Endometrial microvascular endothelial cells (primary cell): Measurements from ENCODE around the gene RGMA. TPM values are rescaled to one million over a fixed set of nuclear protein-coding genes. Genes with fewer than 3 reads are reported as not detected.

Experiments used
- in situ Hi-C: cut with HindIII; loops from 2 replicates; pipeline ENCODE4 v1.10.0; 2017; ENCODE audit warnings: low sequenced_read_pairs, low pct_unique_long_range_greater_than_20kb; ENCODE audit errors: inconsistent ontology term
- total RNA-seq: library from RNA; depleted of rRNA; stranded (reverse); fragments of >200 nt; gene quantifications from one replicate; pipeline ENCODE4 v1.2.3, GENCODE V29; 2015; ENCODE audit errors: inconsistent ontology term

The RGMA gene
- total RNA-seq, 1 donor from 2014 or later = not detected

DNA sequence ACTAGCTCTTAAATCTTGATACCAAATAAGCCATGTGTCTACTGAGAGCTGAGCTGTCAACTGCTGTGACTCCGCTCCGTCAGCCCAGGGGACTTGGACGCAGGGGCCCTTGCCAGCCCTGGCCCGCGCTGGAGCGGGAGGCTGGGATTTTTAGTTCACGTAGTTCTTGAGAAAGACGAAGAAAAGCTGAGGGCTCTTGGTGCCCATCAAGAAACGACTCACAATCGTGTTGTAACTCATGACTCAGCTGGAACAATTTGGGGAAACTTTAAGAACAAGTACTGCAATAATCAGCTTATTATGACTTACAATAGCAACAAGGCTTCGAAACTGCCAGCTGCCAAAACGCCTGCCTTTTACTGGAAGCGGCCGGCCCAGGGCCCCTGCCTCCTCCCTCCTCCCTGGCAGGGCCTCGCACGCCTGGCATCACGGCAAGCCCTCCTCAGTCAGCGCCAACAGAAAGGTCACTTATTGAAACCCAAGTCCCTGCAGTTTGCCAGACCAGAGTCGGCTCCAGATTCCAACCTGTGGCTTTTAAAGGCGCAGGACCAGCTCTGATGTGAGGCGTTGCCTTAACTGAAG, 60.3 kb downstream of the RGMA start:
- in situ Hi-C loops = no loop called here

DNA sequence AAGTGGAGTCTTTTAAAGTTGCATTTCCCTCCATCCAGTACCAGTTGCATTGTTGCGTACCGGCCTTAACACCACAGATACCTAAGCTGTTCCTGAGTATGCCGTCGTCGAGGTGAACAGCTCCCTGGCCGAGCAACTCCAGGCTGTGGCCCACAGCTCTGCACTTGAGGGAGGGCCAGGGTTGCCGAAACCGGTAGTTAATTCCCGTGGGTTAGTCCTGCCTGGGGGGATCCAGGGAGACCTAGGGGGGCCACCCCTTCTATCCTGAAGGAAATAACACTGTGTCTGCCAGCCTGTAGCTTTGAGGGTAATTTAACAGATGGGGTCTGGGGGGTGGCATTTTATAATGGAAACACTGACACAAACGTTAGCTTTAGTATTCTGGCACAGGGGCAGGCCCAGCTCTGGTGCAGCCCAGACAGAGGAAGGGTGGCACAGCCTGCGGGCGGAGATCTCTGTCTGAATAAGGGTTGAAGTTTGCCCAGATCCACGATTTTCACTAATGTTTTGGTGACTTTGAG, 60.8 kb downstream of the RGMA start:
- in situ Hi-C loops = no loop called here

DNA sequence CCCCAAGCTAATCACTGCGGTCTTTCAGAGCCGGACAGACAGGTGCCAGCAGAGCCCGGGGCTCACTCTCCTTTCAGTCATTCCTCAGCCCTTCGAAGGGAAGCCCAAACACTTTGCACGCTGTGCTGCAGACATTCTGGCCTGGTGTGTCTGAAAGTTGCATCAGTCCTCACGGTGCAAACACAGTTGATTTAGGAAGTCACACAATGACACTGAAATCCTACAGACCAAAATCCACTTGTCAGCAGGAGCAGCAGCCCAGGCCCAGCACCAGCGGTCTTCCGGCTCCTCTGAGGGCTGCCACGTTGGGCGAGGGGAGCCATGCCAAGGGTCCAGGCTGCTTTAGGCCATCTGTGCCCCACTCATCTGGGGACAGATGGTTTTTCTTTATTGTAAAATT, 61.6 kb downstream of the RGMA start:
- in situ Hi-C loops = no loop called here

DNA sequence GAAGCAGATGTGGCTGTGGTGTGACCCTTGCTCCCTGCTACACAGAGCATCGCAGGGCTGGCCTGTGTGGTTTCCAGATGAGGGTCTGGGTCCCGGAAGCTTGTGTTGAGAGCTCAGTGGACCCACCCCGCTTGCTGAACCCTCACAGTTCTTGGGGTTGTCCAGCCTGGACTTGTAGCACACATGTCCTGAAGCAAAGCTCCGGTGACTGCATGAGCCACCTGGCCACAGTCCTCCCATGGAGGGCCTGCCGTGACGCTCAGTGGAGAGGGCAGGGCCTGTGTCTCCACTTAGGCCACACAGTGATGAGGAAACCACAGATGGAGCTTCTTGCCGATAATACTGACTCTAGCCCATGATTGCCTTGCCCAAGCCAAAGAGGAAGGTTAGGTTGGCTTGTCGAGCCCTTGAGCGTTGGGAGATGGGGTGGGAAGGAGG, 62.6 kb downstream of the RGMA start:
- in situ Hi-C loops = no loop called here

DNA sequence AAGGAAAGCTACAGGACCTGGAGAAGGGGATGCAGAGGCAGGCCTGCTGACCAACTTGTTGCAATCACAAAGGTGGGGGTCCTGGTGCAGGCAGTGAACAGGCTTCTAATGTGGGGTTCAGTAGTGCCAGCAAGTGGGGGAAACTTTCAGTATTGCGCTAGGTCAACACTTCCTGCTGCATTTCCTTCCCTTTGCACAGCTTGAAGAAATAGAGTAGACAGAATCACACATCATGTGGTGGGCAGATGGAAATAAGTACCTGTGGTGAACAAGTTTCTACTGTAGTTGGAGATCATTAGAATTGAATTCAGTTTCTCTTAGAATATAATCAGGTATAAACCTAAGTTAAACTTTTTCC, 63.4 kb downstream of the RGMA start:
- in situ Hi-C loops = no loop called here

DNA sequence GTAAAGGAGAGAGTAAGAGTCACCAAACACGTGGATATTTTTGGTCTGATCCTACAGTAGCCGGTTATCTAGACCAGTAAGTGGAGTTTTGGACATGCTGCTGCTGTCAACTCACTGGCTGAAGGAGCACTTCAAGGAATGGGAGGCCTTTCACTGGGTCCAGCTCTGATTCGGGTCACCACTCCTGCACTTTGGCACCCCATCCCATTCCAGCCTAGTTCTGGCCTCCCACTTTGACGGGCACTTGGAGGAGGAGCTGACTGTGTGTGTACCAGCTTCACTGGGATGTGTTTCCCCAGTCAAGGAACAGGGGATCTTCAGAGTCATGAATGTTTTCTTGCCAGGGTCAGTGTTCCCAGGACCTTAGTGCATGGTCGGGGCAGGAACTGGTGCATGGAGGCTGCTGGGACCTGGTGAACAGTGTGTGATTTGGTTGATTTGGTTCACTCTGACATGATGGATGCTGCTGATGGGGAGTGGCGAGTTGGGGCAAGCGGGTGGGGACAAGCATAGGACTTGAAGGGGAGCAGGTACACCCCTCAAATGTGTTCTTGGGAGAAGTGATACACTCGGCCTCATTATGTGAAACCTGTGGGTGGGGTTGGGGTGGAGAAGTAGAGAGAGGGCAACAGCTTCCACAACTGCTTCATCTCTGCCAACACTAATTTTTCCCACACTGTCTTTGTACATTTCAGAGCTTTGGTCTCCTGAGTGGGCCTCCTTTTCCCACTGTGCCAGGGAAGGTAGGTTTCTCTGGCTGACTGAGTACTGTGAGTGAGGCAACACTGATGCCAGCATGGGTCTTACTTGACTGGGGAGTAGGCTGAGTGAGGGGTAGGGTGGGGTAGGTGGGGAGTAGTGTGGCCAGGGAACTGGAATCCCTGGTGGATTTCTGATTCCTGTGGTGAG, 64.0 kb downstream of the RGMA start:
- in situ Hi-C loops = no loop called here

DNA sequence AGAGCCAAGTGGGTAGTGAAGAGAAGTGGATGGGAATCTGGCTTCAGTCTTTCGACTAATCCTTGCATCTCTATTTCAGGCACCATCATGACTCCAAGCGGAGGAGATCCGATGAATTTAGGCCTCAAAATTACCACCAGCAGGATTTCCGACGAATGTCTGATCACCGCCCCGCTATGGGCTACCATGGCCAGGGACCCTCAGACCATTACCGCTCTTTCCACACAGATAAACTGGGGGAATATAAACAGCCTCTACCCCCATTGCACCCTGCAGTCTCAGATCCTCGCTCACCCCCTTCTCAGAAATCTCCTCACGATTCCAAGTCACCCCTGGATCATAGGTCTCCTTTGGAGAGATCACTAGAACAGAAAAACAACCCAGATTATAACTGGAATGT, 64.7 kb downstream of the RGMA start:
- in situ Hi-C loops = no loop called here

DNA sequence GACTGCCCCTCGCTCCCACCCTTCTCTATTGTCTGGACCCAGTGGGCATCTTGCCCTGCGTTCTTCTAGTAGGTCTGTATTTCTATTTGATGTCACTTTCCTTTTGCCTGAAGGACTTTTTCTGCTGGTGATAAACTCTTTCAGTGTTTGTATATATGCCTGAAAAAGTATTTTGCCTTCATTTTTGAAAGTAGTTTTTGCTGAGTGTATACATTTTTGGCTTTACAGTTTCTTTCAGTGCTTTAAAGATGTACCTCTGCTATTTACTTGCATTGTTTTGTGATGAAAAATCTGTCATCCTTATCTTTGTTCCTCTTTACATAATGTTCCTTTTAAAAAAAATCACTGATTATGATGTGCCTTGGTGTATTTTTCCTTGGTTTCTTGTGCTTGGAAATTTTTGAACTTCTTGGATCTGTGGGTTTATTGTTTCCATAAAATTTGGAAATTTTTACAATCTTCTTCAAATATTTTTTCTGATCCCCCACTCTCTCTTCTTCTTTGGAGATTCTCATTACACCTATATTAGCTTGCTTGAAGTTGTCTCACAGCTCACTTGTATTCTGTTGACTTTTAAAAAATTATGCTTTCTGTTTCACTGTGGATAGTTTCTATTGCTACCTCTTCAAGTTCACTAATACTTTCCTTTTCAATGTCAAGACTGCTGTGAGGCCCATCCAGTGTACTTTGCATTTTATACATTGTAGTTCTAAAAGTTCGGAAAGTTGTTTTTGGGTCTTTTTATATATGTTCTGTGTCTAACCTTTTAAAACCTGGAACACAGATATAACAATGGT, 67.8 kb downstream of the RGMA start:
- in situ Hi-C loops = no loop called here

DNA sequence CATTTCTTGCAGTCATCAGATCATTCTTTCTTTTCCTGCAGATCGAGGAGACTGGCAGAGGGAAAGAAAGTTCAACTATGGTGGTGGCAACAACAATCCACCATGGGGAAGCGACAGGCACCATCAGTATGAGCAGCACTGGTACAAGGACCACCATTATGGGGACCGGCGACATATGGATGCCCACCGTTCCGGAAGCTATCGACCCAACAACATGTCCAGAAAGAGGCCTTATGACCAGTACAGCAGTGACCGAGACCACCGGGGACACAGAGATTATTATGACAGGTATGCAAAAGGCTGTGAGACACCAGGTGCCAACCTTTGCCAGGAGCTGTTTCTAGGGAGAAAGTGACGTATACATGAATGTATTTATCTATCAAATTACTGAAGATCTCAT, 69.0 kb downstream of the RGMA start:
- in situ Hi-C loops = no loop called here

DNA sequence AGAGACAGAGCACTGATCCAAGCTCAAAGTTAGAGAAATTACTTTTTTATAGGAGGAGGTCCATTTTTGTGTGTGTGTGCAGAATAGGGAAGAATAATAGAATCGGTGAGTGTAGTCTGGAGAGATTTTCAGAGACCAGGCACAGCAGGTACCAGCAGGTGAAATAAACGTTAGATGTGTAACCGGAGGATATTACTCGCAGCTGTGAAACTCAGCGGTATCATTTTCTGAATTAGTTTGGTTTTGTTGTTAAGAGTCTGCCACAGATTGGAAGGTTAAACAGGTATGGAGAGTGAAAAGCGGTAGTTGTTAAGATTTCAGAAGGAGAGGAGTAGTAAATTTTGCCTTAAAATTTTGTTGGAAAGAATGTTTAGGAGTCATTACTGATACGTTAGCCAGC, 69.9 kb downstream of the RGMA start:
- in situ Hi-C loops = no loop called here

DNA sequence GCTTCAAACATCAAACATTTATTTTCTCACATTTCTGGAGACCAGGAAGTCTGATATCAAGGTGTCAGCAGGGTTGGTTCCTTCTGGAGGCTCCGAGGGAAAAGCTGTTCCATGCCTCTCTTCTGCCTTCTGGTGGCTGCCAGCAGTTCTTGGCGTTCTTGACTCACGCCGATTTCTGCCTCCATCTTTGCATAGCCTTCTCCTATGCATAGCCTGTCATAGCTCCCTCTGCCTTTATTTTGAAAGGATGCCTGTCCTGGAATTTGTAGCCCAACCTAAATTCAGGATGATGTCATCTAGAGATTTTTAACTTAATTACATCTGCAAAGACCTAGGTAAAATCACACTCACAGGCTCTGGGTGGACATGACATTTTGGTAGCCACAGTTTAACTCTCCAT, 70.4 kb downstream of the RGMA start:
- in situ Hi-C loops = no loop called here

DNA sequence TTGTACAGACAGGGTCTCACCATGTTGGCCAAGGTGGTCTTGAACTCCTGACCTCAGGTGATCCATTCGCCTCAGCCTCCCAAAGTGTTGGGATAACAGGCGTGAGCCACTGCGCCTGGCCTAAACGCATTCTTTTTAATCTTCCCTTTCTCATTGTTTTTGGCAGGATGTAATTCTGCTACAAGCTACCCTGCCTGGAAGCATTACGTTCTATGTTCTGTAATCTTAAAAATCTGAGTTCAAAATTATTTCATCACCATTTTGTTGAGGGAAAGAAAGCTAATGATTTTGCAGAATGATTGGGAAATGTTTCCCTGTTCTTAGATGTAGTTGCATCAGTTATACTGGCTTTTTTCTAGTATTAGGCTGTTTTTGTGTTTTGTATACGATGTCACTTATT, 71.5 kb downstream of the RGMA start:
- in situ Hi-C loops = no loop called here

DNA sequence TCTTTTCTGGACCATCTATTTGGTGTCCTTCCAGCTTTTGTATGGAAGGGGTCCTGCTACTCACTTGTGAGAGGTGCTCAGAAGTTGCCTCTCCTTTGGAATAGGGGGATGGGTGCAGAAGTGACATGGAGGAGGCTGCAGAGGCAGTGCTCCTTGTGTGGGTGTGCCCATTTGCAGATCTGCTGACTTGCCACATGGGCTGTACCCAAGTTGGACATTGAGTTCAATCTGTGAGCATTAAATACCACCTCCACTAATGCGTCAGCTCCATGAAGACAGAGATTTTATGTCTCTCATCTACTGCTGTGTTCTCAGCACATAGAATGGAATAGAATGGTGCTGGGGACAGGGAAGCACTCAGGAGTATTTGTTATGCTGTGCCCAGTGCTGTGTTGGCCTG, 76.2 kb downstream of the RGMA start:
- in situ Hi-C loops = no loop called here

DNA sequence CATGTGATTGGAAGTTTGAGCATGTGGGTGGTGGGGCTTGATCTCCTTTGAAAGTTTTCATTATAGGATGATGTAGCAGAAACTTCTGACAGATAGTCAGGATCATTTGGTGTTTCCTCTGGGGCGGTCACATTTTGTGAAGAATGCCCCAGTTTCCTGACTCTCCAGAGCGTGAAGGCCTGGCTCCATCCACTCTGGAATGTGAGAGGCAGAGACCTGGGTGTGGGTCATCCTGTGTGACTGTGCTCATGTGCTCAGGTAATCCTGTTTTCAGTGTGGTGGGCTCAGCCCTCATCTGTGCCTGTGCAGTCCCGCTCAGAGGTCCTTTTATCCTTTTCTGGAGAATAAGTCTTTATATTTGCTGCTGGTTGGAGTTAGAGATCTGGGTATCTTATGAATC, 81.0 kb downstream of the RGMA start:
- in situ Hi-C loops = no loop called here

DNA sequence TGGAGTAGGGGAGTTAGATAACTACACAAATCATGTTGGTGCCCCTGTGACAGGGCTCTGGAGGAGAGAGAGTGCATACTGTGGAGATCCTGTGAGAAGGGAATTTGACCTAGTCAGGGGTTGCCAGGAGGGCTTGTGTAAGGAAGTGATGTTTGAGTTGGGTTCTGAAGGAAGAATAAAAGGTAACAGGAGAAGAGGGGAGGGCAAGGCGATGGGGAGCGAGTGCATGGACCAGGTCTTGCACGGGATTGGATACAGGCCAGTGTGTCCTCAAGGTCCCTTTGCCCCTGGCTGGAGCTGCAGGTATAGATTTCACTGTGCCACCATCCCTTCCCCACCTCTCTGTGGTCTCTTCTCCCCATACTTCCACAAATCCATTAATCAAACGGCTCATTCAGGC, 83.9 kb downstream of the RGMA start:
- in situ Hi-C loops = no loop called here

DNA sequence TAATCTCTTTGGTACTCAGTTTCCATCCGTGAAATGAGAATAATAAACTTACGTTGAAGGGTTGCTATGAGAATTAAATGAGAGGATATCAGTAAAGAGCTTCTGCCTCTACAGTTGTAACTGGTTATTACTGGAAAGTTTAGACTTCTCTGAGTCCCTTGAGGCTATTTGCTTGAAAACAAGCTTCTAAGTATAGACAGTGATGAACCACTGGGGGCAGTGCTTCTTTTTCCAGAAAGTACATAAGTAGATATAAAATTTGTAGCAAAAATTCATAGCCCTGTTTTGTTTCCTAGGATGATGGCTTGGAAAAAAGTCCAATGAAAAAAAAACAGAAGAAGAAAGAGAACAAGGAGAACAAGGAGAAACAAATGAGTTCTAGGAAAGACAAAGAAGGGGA, 87.1 kb downstream of the RGMA start:
- in situ Hi-C loops = no loop called here

DNA sequence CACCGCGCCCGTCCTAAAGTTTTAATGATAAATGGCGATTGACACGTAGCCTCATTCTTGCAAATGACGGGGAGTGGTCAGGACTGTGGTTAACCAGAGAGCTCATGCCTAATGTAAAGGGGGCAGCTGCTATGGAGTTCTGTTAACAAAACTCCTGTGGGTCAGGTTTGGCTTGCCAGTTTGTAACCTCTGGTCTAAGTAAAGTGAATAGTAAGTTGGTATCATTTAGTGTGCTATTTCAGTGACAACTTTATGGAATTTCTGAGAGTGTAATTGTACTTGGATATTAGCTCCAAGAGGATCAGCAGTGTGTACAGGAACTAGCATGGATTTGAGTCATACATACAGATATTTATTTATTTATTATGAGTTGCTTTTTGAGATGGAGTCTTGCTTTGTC, 87.9 kb downstream of the RGMA start:
- in situ Hi-C loops = no loop called here

DNA sequence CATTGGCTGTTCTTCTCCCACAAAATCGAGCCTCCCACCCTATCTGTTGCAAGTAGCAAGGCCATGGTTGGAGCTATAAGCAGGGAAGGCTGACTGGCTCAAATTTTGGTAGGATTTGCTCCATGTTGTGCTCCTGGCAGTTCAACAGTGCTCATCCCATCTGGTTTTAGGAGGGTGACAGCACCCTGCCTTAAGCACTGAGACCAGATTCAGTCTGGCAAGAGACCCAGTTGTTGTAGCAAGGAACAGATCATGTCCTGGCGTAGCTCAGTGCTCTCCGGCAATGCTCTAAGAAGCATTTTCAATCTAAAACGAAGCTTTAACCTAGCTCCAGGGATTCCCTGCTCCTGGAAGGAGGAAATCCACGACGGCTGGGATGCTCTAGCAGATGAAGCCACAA, 91.2 kb downstream of the RGMA start:
- in situ Hi-C loops = no loop called here

DNA sequence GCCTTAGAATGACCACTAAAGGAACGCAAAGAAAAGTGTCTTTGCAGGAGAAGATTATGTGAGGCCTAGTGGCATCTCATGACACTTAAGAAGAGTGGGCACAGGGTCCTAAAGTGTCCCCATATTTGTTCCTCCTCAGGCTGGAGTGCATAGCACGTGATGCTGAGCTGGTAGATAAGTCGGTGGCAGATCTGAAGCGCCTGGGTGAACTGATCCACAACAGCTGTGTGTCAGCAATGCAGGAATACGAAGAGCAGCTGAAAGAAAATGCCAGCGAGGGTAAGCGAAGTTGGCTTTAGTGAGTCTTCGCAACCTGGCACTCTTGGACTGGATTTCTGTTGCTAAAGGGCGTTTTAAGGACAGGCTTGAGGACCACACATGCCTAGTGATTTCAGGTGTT, 96.3 kb downstream of the RGMA start:
- in situ Hi-C loops = no loop called here

DNA sequence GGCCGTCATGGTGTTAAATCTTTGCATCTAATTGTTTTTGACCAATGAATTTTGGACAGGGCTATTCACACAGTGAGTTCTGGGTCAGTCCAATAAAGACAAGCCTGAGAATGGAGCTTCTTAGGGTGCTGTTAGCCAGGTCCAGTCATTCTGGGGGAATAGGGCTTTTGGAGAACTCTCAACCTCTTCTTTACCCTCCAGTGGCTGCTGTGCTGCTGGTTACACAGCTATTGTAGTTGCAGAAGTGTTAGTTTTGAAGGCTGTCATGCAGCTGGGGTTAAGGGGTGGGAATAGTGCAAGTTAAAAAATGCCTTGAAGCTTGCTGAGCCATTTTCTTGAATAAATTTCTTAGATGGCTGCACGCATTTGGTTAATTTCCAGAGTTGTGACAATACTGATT, 99.0 kb downstream of the RGMA start:
- in situ Hi-C loops = no loop called here
